ENCODE data around the gene SLC25A36. TPM values are rescaled to one million over a fixed set of nuclear protein-coding genes. Genes with fewer than 3 reads are reported as not detected.

SLC25A36 gene
- total RNA-seq = 266 TPM

DNA sequence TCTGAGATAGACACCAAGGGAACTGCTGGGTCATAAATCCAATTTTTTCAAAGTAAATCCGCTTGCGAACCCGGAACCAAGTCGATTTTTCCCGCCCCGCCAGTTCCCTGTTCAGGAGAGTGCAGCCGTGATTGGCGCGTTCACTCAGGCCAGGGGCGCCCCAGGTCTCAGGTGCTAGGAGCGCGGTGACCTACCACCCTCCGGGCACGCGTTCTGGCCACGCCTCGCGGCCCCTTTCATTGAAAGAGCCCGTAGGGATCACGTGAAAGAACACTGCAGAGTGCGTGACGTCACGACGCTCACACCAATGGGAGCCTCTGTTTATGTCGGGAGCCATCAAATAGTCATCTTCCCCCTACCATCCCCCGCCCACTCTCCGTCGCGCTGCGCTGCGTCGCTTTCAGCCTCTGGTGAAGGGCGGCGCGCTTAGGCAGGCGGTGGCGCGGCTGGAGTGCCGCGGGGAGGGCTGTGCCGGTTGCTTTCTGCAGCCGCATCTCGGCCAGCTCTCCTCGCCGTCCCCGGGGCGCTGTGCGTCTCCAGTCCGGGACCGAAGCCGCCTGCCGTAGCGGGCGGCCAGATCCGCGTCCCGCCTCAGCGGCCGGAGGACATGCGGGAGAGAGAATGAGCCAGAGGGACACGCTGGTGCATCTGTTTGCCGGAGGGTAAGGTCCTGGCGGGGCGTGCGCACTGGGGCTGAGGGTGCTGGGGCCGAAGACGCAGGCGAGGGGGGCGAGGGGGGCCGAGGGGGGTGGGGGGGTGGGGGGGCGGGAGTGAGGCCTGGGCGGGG is at the start of gene SLC25A36:
TSS of gene SLC25A36 (plus strand) at position 403 of the 787 bp plus-strand sequence. CDS start at position 622, 219 bp downstream.

Other genes with a start within 250 kb of the SLC25A36 start
- gene SPSB4, start 109.5 kb downstream of the SLC25A36 start, total RNA-seq = 19.1 TPM

Measured in parietal lobe (tissue), 1 donor.